GM21717 (cell line): ENCODE measurements around the gene LCLAT1.

Experiments
- ATAC-seq: cut with Tn5 transposase; IDR thresholded peaks from one replicate; pipeline ENCODE4 v1.9.1; 2021; ENCODE audit warnings: mild to moderate bottlenecking, moderate library complexity; ENCODE audit not compliant: unreplicated experiment

LCLAT1 gene

GRCh38 chr2:30686669-30687068 is 239.6 kb downstream of the LCLAT1 start:
- ATAC-seq: no peak

GRCh38 chr2:30688956-30689401 is 241.9 kb downstream of the LCLAT1 start:
- ATAC-seq: no peak

GRCh38 chr2:30689496-30690125 is 242.6 kb downstream of the LCLAT1 start:
- ATAC-seq: no peak

GRCh38 chr2:30690126-30690561 is 243.1 kb downstream of the LCLAT1 start:
- ATAC-seq: no peak

- no peak for ATAC-seq
Observed at GRCh38 chr2:30691091-30691947, 244.3 kb downstream of the LCLAT1 start.

GRCh38 chr2:30691948-30692828 is 245.1 kb downstream of the LCLAT1 start:
- ATAC-seq: no peak

- ATAC-seq: no peak
Observed at GRCh38 chr2:30692829-30693275, 245.8 kb downstream of the LCLAT1 start.
